CD4-positive, alpha-beta T cell treated with Interleukin-15 for 4 hours (primary cell): Measurements from ENCODE around the gene MINPP1.
"Not testable (repeated sequence)": the region's sequence is repeated elsewhere in the genome, so short reads cannot be mapped to it uniquely, and the experiment has no call there.

Source experiments
- DNase-seq: peaks from one replicate; pipeline ENCODE4 v3.0.0-alpha.2; 2020; ENCODE audit warnings: low spot score

Gene MINPP1

DNA sequence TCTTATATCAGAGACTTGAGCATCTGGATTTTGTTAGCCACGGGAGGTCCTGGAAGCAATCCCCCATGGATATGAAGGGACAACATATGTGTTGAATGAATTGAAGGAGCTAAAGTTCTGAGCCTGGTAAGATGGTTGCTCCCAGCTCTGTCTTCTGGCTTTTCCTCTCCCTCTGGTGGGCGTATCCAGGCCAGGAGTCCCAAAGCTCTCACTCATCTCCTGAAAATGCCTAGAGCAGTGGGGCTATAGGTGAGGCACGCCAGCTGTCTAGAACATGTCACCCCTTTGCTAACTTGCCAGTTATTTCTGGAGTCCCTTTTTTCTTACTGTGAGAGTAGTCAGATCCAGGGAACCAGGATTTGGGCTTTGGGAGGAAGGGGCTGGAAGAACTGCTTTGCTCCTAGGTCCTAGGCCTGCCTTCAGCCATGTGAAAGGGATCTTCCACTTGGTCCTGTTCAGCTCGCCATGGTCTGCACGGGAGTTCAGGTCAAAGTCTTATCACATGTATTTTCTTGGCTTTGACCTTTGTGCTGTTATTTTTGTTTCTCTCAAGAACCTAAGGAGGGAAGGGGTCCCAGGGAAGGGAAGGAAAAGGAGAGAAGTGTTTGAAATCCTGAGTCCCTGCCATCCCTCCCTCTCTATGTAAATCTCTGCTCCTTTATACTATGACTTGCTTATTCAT is 73.6 kb downstream of the MINPP1 start:
- no peak for DNase-seq

GRCh38 chr10:87578842-87579401 is 74.2 kb downstream of the MINPP1 start:
- no peak for DNase-seq

DNA sequence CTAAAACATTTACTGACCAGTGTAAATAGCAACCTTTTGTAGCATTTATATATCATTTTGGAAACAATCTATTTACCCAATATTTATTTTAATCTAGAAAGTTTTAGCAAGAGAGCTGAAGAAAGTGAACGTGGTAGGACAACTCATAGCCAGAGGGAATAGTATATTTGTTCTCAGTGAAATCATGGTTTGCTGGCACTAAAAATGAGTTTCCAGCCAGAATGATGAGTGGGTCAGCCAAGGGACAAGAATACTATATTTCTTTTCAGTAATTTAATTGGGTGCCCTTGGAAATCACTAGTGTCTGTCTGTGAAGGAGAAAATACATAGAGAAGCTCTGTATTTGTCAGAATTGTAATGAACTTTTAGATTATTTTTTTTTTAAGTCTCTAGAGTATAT is 74.9 kb downstream of the MINPP1 start:
- no peak for DNase-seq

- DNase-seq: no peak
Measured at GRCh38 chr10:87580016-87580415, 75.3 kb downstream of the MINPP1 start.

GRCh38 chr10:87585565-87586514 is 81.1 kb downstream of the MINPP1 start:
- DNase-seq: no peak

- DNase-seq: no peak
Measured at GRCh38 chr10:87589645-87590051, 85.0 kb downstream of the MINPP1 start.

DNA sequence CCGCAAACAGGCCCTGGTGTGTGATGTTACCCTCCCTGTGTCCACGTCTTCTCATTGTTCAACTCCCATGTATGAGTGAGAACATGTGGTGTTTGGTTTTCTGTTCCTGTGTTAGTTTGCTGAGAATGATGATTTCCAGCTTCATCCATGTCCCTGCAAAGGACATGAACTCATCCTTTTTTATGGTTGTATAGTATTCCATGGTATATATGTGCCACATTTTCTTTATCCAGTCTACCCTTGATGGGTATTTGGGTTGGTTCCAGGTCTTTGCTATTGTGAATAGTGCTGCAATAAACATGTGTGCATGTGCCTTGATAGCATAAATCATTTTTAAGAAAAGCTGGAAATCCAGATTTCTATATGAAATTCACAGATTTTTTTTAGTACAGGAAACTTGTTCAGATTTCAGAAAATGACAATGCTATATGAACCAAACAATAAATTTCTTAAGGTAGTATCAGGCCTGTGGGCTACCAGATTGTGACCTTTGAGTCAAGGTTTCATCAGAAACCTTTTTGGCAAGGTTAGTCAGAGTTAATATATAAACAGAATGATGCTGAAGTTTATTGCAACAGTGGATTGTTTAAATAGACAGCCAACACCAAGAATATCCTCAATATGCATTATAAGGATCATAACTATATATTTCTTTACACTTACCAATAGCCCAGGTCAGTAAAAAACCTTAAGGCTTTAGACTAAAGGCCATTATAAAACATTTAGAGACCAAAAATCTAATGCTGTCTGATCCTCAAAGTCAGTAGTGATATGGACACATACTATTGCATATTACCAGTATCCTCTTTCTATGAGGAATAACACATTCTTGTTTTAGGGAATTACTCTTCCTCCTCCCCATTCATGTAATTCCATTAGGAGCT is 86.3 kb downstream of the MINPP1 start:
- no peak for DNase-seq

DNA sequence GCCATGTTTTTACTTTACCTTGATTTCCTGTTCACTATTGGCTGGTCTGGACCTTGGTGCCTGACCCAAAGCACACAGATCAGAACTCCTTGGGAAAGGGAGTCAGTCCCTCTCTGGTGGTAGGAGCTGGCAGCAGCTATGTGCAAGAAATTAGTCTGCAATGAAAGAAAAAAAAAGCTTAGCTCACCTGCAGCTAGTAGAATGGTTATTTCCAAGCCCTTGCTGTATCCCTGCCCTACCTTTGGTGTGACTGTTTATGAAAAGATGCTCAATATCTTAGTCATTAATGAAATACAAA is 86.8 kb downstream of the MINPP1 start:
- DNase-seq: no peak

DNA sequence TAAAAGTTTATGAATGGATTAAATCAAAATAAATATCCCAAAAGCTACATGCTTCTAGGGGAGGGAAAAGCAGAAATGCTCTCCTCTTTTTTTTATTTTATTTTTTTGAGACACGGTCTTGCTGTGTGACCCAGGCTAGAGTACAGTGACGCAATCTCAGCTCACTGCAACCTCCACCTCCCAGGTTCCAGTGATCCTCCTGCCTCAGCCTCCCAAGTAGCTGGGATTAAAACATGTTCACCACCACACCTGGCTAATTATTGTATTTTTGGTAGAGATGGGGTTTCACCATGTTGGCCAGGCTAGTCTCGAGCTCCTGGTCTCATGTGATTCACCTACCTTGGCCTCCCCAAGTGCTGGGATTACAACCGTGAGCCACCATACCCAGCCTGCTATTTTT is 88.2 kb downstream of the MINPP1 start:
- not testable (repeated sequence) for DNase-seq

DNA sequence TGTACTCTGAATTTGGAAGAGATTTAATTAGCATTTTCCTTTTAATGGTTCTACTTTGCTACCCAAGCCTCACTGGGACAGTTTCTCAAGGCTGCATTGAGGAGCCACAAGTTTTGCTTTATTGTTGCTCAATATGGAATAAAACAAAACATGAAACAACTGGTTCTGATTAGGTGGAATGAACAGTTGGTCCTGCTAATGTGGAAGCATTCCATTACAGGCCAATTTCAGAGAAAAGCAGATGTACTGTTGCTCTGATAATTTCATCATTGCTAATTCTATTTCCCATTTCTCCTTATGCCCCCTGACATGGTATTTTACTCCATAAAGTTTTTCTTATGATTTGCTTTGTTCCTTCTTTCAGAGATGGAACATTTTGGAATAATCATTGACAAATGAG is 89.0 kb downstream of the MINPP1 start:
- DNase-seq: no peak

- no peak for DNase-seq
Measured at GRCh38 chr10:87594181-87594580, 89.5 kb downstream of the MINPP1 start.

DNA sequence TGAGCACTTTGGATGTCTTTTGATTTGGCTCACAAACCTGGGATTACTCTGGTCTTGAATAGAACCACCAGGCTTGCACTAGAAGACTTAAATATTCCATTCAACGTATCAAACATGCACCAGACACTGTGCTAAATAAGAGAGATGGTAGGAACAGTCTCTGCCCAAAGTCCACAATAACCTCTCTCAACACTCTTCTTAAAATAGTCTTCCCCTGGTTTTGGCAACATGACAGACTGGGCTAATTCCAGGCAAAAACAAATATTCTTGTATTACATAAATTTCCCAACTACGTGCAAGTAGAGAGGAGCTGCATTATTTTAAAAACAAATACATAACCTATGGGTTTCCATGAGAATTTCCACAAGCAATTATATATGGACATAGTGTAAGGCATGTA is 90.2 kb downstream of the MINPP1 start:
- DNase-seq: no peak

DNA sequence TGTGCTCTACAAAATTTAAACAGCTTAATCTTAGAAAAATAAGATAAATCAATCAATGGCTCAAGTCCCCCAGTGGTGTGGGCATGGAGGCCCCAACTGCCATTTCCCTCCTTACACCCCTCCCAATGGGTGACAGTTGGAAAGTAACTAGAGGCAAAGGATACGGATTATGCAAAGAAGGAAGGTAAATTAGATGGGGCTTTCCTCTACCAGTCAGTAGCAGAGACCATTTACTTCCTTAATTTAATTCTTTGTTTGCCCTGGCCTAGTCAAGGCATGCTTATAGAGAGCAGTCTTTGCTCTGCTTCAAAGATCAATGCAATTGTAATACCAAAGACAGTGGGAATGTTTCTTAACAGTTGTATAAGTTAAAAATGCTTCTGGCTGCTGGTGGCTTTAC is 91.7 kb downstream of the MINPP1 start:
- no peak for DNase-seq

DNA sequence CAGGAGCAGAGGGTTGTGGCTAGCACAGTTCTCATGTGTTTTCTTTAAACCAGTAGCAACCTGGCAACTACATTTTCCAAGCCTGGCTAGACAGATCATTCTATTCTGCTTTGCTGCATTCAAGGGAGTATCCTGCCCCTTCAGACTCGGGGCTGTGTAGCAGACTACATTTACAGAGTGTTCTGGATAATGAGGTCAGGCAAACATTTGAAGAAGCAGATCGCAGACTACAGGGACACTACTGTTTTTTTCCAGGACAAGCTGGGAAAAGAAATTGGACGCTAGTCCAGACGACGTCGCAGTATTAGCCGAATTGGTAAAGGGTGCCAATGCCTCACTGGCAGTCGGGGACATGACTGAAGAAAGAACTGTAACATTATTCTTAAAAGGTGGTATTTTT is 94.0 kb downstream of the MINPP1 start:
- no peak for DNase-seq

DNA sequence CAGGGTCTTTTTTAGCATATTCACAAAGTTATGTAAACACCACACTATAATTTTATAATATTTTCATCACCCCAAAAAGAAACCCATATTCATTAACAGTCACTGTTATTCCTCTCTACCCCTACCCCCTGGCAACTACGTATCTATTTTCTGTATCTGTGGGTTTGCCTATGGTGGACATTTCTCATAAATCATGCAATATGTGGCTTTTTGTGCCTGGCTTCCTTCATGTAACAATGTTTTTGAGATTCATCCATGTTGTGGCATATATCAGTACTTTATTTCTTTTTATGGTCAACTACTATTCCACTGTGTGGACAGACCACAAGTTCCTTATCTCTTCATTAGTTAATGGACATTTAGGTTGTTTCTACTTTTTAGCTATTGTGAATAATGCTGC is 95.9 kb downstream of the MINPP1 start:
- DNase-seq: no peak
